Hypothalamus (tissue), 51 donors: ENCODE data around the gene FHIT.

Source experiments
- DNase-seq, 51 donors: peaks; one replicate each; lab custom pipeline; 2025; lab: John Stamatoyannopoulos, UW

FHIT gene

GRCh38 chr3:60448696-60449095, 802.6 kb downstream of the FHIT start:
- no peak for DNase-seq

GRCh38 chr3:60445446-60445845, 805.8 kb downstream of the FHIT start:
- DNase-seq, result no peak

DNA sequence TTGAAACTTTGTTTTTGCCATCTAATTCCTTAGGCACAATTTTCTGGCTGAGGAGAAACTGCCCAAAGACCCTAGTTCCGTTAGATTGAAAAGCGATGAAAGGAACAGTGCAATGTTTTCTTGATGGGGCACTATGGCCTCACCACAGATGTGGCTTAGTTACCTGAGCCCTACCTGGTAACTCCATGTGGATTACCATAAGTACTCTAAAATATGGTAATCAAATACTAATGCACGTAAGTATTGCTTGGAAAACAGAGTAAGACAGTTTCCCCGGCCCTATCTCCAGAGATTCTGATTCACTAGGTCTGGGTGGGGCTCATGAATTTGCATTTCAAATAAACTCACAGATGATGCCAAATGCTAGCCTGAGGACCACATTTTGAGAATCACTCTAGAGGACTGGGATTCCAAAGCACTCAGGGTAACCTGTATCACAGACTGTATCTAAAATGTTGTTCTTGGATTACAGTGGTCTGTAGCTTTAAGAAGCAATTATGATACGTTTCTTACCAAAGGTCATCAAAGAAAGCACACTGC, 806.3 kb downstream of the FHIT start:
- no peak for DNase-seq

- no peak for DNase-seq
Measured at GRCh38 chr3:60440869-60441268, 810.4 kb downstream of the FHIT start.

GRCh38 chr3:60435941-60436650, 815.2 kb downstream of the FHIT start:
- DNase-seq, result no peak

DNA sequence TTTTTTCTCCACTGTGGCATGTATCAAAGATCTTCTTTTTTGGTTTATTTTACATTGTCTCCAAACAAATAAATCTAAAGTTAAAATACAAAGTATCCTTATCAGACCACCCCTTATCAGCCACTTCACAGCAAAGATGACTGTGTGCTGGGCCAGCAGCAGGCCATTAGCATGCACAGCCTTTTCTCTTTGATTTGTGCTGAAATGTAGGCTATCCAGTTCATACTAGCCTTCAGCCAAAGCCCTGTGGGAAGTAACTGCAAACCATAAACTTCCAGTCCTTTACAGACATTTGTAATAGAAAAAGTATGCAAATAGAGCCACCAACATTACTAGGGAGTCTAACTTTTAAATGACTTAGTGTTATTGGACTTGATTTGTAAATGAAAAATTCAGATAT, 816.3 kb downstream of the FHIT start:
- no peak for DNase-seq

GRCh38 chr3:60434323-60434722, 816.9 kb downstream of the FHIT start:
- no peak for DNase-seq

- DNase-seq, result no peak
Measured at GRCh38 chr3:60431599-60431958, 819.7 kb downstream of the FHIT start.

GRCh38 chr3:60430205-60430604, 821.0 kb downstream of the FHIT start:
- DNase-seq, result no peak

DNA sequence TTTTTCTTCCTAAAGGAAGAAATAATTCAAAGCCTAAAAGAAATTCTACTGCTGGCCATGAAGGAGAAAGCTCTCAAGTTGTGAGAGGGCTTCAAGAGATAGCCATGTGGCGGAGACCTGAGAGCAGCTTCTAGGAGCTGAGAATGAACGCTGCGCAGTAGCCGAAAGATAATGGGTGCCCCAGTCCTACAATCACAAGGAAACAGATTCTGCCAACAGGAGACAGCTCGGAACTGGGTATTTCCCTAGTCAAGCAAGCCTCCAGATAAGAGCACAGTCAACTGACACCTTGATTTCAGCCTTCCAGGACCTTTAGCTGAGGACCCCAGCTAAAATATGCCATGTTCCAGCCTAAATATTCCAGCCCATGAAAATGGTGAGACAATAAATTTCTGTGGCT, 824.1 kb downstream of the FHIT start:
- no peak for DNase-seq

GRCh38 chr3:60424942-60425341, 826.3 kb downstream of the FHIT start:
- no peak for DNase-seq

DNA sequence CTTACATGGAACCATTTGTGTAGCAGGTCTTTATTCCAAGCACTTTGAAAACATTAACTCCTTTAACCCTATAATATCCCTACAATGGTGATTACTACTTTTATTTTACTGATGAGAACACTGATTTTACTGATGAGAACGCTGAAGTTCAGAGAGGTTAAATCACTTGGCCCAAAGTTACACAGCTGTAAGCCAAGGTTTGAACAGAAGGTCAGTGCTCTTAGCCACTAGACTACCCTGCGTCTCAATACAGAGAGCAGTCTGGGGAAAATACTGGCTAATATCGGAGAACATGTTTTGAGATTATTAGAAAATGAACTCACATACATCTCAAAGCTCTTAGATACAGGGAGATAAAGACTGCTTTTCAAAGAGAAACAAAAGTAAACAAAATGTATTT, 827.2 kb downstream of the FHIT start:
- DNase-seq, result no peak

DNA sequence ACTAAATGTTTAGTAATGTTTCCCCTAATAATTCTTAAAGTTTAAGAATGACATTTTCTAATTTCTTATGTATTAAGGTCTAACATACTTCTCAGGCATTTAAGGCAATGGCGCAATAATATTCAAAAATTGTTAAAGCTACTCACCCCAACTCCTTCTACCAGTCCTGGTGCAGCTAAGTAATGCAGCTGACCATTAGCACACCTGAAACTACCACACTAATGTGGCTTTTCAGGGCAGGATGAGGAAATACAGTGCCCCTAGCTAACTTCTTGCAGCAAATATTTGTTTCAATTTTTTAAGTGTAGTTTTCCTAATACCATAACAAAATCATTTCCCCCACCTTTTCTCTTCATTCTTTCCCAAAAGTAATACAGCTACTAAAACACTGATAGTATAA, 827.7 kb downstream of the FHIT start:
- DNase-seq, result no peak

DNA sequence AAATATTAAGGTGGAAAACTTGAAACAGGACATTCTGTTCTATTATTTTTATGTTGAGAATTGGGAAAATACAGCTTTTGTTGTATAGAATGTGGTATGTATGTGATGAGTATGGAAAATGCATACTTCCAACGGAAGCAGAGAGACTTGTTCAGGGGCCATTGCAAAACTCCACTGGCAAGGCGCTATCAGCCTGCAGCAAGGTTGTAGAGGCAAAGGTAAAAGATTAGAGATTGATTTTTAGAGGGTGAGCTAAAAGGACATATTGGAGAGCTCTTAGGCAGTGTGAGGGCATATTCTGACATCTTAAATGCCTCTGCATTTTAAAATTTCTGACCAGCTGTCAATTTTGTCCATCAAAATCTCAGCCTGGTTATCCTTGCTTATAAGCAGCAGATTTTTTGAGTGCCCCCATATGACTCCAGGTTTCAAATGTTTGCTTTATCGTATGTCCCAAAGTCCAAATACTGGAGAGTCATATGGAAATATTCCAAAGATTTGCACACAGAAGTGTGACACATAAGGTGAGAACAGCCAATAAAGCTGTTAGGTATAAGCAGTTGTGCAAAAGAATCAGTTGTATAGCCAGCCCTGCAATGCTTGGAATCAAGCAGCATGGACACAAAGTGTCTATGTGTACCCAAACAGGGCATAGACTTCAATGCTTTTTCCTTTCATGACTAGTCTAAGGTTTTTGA, 829.4 kb downstream of the FHIT start:
- DNase-seq, result no peak

GRCh38 chr3:60417576-60417975, 833.7 kb downstream of the FHIT start:
- DNase-seq, result no peak

DNA sequence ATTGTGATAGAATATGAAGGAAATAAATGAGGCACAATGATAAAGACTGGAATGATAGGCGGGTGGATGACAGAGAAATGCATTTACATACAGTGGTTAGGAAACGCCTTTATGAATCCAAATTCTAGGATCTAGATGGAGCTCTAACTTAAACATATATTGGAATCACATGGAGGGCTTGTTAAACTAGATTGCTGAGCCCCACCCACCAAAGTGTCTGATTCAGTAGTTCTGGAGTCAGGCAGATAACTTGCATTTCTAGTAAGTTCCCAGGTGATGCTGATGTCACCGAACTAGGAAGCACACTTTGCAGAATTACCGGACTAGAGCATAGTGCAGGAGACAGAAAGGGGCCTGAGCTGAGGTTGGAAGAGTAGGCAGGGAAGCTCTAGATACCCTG, 837.2 kb downstream of the FHIT start:
- DNase-seq, result no peak

DNA sequence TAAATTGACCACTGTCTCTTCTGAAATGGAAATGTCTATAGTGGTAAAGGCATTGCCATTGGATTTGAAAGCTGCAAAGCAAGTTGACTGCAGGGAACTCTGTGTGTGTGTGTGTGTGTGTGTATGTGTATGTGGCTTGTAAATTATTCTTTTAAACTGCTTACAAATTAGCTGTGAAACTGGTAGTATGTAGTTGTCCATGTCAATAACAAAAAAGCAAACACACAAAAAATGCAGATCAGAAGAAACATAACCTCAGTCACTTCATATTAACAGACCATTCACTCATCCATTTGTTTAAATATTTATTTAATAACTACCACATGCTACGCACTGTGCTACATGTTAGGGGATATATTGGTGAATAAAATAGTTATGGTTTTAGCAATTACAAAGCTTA, 837.7 kb downstream of the FHIT start:
- DNase-seq, result no peak

- no peak for DNase-seq
Measured at GRCh38 chr3:60403866-60404265, 847.4 kb downstream of the FHIT start.

- no peak for DNase-seq
Measured at GRCh38 chr3:60402931-60403330, 848.3 kb downstream of the FHIT start.

GRCh38 chr3:60399861-60400845, 851.1 kb downstream of the FHIT start:
- no peak for DNase-seq

- no peak for DNase-seq
Measured at GRCh38 chr3:60399292-60399691, 852.0 kb downstream of the FHIT start.
